Memory B cell (primary cell): Measurements from ENCODE around the gene EXT2.

ENCODE experiments used
- ATAC-seq: fragments of 150-1000 bp; cut with Tn5 transposase; 2 replicates; pipeline ENCODE4 v1.10.0; 2021; ENCODE audit warnings: low read depth, mild to moderate bottlenecking, moderate library complexity
- DNase-seq, 2 donors: peaks; one replicate each; pipeline ENCODE4 v3.0.0; 2022; ENCODE audit warnings: low spot score in 2 of 2
- H3K27ac Mint-ChIP-seq: one replicate; pipeline ENCODE4 v1.8.0; 2022; ENCODE audit warnings: mild to moderate bottlenecking, moderate library complexity, mixed read lengths
- H3K27me3 Mint-ChIP-seq: one replicate; pipeline ENCODE4 v1.8.0; 2022; ENCODE audit warnings: mixed read lengths
- H3K36me3 Mint-ChIP-seq: one replicate; pipeline ENCODE4 v1.8.0; 2022; ENCODE audit warnings: mild to moderate bottlenecking, mixed read lengths
- H3K4me1 Mint-ChIP-seq: one replicate; pipeline ENCODE4 v1.8.0; 2022; ENCODE audit warnings: mixed read lengths
- H3K4me3 Mint-ChIP-seq: one replicate; pipeline ENCODE4 v1.8.0; 2022; ENCODE audit warnings: mild to moderate bottlenecking, moderate library complexity, mixed read lengths
- H3K9me3 Mint-ChIP-seq: one replicate; pipeline ENCODE4 v1.8.0; 2022; ENCODE audit warnings: mixed read lengths

The EXT2 gene

GRCh38 chr11:44199816-44200215 lies 104.3 kb downstream of the EXT2 start:
- no peaks in the 10 kb centered on the region for H3K4me1 Mint-ChIP-seq

DNA sequence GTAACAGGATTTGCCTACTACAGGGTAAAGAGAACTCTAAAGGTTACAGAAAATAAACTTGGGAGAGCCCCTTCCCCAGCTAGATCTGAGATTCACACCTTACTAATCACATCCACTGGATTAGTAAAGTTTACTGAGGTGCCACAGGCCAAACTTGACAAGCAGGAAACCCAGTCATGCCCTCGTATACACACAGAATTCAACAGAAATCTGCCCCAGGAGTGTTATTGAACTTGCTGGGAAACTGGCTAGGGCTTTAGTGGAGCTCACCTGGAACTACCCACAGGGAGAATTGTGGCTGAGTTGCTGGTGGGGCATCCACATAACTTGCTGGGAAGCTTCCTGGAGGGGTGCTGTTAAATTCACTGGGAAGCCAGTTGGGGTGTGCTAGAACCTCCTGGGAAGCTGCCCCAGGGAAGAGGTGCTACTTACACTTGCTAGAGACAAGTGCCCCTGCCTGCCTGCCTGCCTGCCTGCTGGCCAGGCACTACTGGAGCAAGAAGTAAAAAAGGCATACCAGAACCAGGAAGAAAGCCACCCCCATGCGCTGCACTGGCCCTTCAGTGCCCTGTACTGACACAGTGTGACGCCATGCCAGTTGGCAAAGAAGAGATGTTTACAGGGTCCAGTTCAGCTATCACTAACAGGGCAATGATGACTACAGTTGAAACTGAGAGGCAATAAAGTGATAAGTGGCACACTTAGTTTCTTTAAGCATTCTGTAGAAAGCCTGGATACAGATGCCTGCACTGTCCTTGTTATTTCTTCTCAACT lies 108.0 kb downstream of the EXT2 start:
- DNase-seq (no peak), ATAC-seq (no peak)
- no peak overlapping the region for H3K4me3 Mint-ChIP-seq
- no peaks in the 10 kb centered on the region for H3K4me1 Mint-ChIP-seq
- H3K9me3 Mint-ChIP-seq, result no peaks in the 10 kb centered on the region
- no peaks in the 10 kb centered on the region for H3K27me3 Mint-ChIP-seq
- H3K36me3 Mint-ChIP-seq, result peaks cover 36% of the 10 kb centered on the region
- H3K27ac Mint-ChIP-seq, result no peak overlapping the region

More at GRCh38 chr11:44199816-44200215, 104.3 kb downstream of the EXT2 start:
- H3K27me3 Mint-ChIP-seq, result no peaks in the 10 kb centered on the region
- ATAC-seq, result no peak
- no peak overlapping the region for H3K4me3 Mint-ChIP-seq
- H3K36me3 Mint-ChIP-seq, result peaks cover 37% of the 10 kb centered on the region
- no peak for DNase-seq
- H3K9me3 Mint-ChIP-seq, result peaks cover 1% of the 10 kb centered on the region
- no peak overlapping the region for H3K27ac Mint-ChIP-seq

DNA sequence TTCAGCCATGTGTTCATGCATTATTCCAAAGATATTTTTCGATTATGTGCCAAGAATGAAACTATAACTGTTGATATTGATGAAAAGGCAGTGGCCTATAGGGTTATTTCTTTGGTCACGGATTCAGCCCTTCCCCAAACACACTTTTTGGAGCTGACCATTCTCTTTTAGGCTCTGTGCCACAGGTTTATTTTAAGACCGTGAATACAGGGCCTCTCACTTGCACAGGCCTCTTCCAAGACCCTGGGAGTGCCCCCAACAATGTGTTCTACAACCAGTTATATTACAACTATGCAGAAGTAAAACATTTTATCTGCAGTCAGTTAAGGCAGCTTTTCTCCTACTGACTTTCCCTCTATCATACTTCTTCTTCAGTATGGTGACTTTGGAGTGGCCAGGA lies 109.9 kb downstream of the EXT2 start:
- ATAC-seq (no peak), DNase-seq (no peak)
- Mint-ChIP-seq H3K27me3 (no peaks in the 10 kb centered on the region), H3K4me1 (no peaks in the 10 kb centered on the region), H3K4me3 (no peak overlapping the region), H3K27ac (no peak overlapping the region), H3K36me3 (peaks cover 40% of the 10 kb centered on the region), H3K9me3 (no peaks in the 10 kb centered on the region)

GRCh38 chr11:44205836-44206235 lies 110.4 kb downstream of the EXT2 start:
- Mint-ChIP-seq H3K27me3 (no peaks in the 10 kb centered on the region), H3K27ac (no peak overlapping the region), H3K4me3 (no peak overlapping the region), H3K9me3 (no peaks in the 10 kb centered on the region), H3K36me3 (peaks cover 42% of the 10 kb centered on the region), H3K4me1 (no peaks in the 10 kb centered on the region)
- DNase-seq (no peak), ATAC-seq (no peak)

- Mint-ChIP-seq H3K27ac (no peak overlapping the region), H3K9me3 (peaks cover 5% of the 10 kb centered on the region), H3K36me3 (peaks cover 50% of the 10 kb centered on the region), H3K4me1 (no peaks in the 10 kb centered on the region), H3K4me3 (no peak overlapping the region), H3K27me3 (no peaks in the 10 kb centered on the region)
- DNase-seq (no peak), ATAC-seq (no peak)
These were observed 111.8 kb downstream of the EXT2 start for GRCh38 chr11:44207292-44207691.

DNA sequence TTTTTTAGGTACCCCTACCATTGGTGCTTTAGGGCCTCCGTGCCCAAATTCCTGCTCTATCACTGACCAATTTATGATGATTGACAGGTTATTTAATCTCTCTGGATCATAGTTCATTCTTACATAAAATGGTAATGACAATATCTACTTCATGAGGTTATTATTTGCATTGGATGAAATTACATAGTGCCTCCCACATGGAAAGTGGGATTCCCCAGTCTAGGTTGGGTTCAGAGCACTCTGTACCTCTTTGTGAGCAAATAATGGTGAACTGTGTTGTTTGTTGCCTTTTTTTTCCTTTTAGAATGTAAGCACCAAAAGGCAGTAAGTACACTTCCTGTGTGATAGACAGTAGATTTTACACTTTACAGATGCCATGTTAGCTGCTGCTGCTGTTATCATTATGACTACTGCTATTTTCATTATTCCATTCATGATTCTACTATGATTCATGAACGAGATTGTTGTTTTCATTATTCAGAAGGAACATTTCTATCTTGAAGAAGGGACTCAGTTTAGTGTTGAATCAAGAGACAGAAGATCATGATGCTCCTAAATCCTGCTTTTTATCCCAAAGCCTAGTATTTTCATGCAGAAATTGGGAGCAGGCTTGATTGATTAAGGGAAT lies 113.6 kb downstream of the EXT2 start:
- Mint-ChIP-seq H3K27me3 (no peaks in the 10 kb centered on the region), H3K9me3 (peaks cover 6% of the 10 kb centered on the region), H3K36me3 (peaks cover 55% of the 10 kb centered on the region), H3K27ac (no peak overlapping the region), H3K4me1 (no peaks in the 10 kb centered on the region), H3K4me3 (no peak overlapping the region)
- DNase-seq (no peak), ATAC-seq (no peak)

DNA sequence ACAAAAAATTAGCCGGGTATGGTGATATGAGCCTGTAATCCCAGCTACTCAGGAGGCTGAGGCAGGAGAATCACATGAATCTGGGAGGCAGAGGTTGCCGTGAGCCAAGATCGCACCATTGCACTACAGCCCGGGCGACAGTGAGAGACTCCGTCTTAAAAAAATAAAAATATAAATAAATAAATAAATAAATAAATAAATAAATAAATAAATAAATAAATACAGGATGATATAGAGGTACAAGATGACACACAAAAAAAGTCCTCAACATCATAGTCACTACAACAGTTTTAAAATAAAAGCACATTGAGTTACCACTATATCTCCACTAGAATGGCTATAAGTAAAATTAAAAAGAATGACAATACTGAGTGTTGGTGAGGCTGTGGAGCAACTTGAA lies 116.7 kb downstream of the EXT2 start:
- DNase-seq, result no peak
- ATAC-seq, result no peak
- Mint-ChIP-seq H3K27ac (no peak overlapping the region), H3K4me3 (no peak overlapping the region), H3K36me3 (peaks cover 49% of the 10 kb centered on the region), H3K27me3 (no peaks in the 10 kb centered on the region), H3K4me1 (no peaks in the 10 kb centered on the region), H3K9me3 (peaks cover 6% of the 10 kb centered on the region)

- Mint-ChIP-seq H3K27ac (no peak overlapping the region), H3K4me3 (no peak overlapping the region), H3K36me3 (peaks cover 46% of the 10 kb centered on the region), H3K27me3 (no peaks in the 10 kb centered on the region), H3K9me3 (peaks cover 6% of the 10 kb centered on the region), H3K4me1 (no peaks in the 10 kb centered on the region)
- ATAC-seq (no peak), DNase-seq (no peak)
These were observed 117.7 kb downstream of the EXT2 start for GRCh38 chr11:44213148-44213547.

- Mint-ChIP-seq H3K27me3 (no peaks in the 10 kb centered on the region), H3K27ac (no peak overlapping the region), H3K9me3 (peaks cover 1% of the 10 kb centered on the region), H3K36me3 (peaks cover 33% of the 10 kb centered on the region), H3K4me1 (no peaks in the 10 kb centered on the region), H3K4me3 (no peak overlapping the region)
- DNase-seq, result no peak
- no peak for ATAC-seq
These were observed 122.0 kb downstream of the EXT2 start for GRCh38 chr11:44217432-44217831.

DNA sequence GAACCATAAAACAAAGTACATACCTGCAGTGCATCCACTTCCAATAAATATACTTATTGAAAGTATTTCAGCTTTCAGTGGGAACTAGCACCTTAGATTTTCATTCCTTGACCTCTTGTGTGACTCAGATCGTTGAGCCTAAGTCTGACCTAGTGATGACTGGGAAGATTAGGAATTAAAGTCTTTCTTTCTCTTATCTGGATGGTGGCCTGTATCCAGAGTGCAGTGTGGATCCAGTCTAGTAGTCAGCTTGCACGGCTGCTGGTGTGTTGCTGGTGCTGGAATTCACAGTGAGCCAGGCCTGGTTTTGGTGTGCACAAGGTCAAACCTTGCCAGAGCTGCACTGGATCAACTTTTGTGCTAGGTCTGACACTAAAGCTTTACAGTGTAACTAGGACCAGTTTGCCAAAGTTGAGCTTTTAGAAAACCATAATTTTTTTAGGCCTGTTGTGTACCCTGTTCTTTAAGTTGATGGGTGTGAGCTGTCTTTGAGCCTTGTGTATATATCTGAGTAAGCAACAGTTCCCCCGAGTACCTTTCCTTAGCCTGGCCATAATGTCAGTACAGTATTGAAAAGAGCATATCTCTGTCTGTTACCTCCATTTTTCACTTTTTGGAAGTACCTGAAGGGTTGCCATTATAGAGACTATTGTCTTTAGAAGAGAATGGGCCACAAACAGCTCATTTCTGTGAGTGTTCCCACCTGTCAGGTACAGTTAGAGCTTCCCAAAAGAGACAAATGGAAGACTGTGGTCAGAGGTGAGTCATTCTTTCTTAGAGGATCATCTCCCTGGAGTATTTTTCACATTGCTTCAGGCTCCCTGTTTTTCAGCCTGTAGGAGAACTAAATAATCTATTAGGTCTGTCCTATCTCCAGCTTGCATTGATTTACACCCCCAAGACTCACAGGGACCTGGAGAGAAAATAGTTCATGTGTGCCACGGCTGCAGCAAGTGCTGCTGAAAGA lies 124.6 kb downstream of the EXT2 start:
- no peak for DNase-seq
- H3K4me1 Mint-ChIP-seq, result peaks cover 3% of the 10 kb centered on the region
- no peak overlapping the region for H3K4me3 Mint-ChIP-seq
- no peak for ATAC-seq
- peaks cover 25% of the 10 kb centered on the region for H3K36me3 Mint-ChIP-seq
- no peak overlapping the region for H3K27ac Mint-ChIP-seq
- H3K27me3 Mint-ChIP-seq, result no peaks in the 10 kb centered on the region
- H3K9me3 Mint-ChIP-seq, result no peaks in the 10 kb centered on the region

GRCh38 chr11:44221456-44221855 lies 126.0 kb downstream of the EXT2 start:
- peaks cover 3% of the 10 kb centered on the region for H3K4me1 Mint-ChIP-seq
- H3K4me3 Mint-ChIP-seq, result no peak overlapping the region

GRCh38 chr11:44221992-44222391 lies 126.5 kb downstream of the EXT2 start:
- Mint-ChIP-seq H3K27ac (no peak overlapping the region), H3K4me1 (peaks cover 5% of the 10 kb centered on the region), H3K36me3 (peaks cover 19% of the 10 kb centered on the region), H3K4me3 (no peak overlapping the region), H3K27me3 (no peaks in the 10 kb centered on the region), H3K9me3 (no peaks in the 10 kb centered on the region)
- DNase-seq (no peak), ATAC-seq (no peak)

More at GRCh38 chr11:44221456-44221855, 126.0 kb downstream of the EXT2 start:
- H3K36me3 Mint-ChIP-seq, result peaks cover 22% of the 10 kb centered on the region
- DNase-seq (no peak), ATAC-seq (no peak)
- no peak overlapping the region for H3K27ac Mint-ChIP-seq
- no peaks in the 10 kb centered on the region for H3K27me3 Mint-ChIP-seq
- H3K9me3 Mint-ChIP-seq, result no peaks in the 10 kb centered on the region

GRCh38 chr11:44223238-44223637 lies 127.8 kb downstream of the EXT2 start:
- Mint-ChIP-seq H3K27me3 (no peaks in the 10 kb centered on the region), H3K36me3 (peaks cover 22% of the 10 kb centered on the region), H3K27ac (no peak overlapping the region), H3K4me1 (peaks cover 7% of the 10 kb centered on the region), H3K9me3 (no peaks in the 10 kb centered on the region), H3K4me3 (no peak overlapping the region)
- ATAC-seq, result no peak
- no peak for DNase-seq
